Central memory CD8-positive, alpha-beta T cell (primary cell): Measurements from ENCODE around the gene MYRFL.

Experiments
- ATAC-seq: fragments of 150-1000 bp; cut with Tn5 transposase; replicated peaks from 2 replicates; pipeline ENCODE4 v1.10.0; 2022; ENCODE audit warnings: mild to moderate bottlenecking, moderate FRiP score, moderate number of reproducible peaks; ENCODE audit not compliant: poor library complexity, severe bottlenecking; ENCODE audit errors: extremely low read depth
- DNase-seq, 2 donors: peaks; one replicate each; pipeline ENCODE4 v3.0.0; 2021; ENCODE audit warnings: low spot score in 2 of 2
- H3K27ac Mint-ChIP-seq: one replicate; pipeline ENCODE4 v1.8.0; 2022; ENCODE audit warnings: low read depth, mild to moderate bottlenecking, moderate library complexity, mixed read lengths
- H3K27me3 Mint-ChIP-seq: one replicate; pipeline ENCODE4 v1.8.0; 2022; ENCODE audit warnings: mixed read lengths
- H3K36me3 Mint-ChIP-seq: one replicate; pipeline ENCODE4 v1.8.0; 2022; ENCODE audit warnings: mild to moderate bottlenecking, moderate library complexity, mixed read lengths; ENCODE audit not compliant: insufficient read depth
- H3K4me1 Mint-ChIP-seq: one replicate; pipeline ENCODE4 v1.8.0; 2022; ENCODE audit warnings: mixed read lengths
- H3K4me3 Mint-ChIP-seq: one replicate; pipeline ENCODE4 v1.8.0; 2022; ENCODE audit warnings: mild to moderate bottlenecking, moderate library complexity, mixed read lengths
- H3K9me3 Mint-ChIP-seq: one replicate; pipeline ENCODE4 v1.8.0; 2022; ENCODE audit warnings: mixed read lengths

The MYRFL gene

DNA sequence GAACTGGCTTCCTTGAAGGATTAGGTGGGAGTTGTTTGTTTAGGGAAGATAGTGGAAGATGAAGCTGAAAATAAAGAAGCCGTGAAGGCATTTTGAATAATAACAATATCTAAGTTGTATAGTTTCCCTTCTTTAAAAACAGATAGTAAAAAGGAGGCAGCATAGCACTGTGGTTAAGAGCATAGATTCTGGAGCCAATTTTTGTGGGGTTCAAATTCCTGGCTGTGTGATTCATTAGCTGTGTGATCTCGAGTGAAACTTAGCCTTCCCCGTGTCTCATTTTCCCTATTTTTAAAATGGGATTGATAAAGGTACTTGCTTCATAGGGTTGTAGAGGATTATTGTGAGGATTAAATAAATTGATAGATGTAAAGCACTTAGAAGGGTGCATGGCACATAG, 104.5 kb downstream of the MYRFL start:
- Mint-ChIP-seq H3K36me3 (no peaks in the 10 kb centered on the region), H3K4me1 (no peaks in the 10 kb centered on the region), H3K27me3 (peaks cover 54% of the 10 kb centered on the region), H3K27ac (no peak overlapping the region), H3K9me3 (no peaks in the 10 kb centered on the region), H3K4me3 (no peak overlapping the region)
- DNase-seq (no peak), ATAC-seq (no peak)

DNA sequence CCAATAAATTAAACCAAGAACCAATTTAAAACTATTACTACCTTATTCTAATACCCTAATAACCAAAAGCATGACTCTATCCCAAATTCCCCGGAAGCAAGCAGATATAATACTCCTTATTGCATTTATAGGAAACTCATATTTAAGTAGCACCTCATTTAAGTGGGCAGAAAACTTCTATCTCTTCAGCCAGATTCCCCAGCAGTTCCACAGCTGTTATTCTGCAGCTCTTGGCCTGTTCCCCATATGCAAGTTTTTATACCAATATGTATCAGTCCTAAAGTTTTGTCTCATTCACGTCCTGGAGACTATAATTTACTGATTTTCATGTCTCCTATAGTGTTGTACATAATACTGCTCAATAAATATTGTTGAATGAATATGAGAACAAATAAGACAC, 106.5 kb downstream of the MYRFL start:
- DNase-seq, result no peak
- no peaks in the 10 kb centered on the region for H3K4me1 Mint-ChIP-seq
- ATAC-seq, result no peak
- no peak overlapping the region for H3K4me3 Mint-ChIP-seq
- no peaks in the 10 kb centered on the region for H3K9me3 Mint-ChIP-seq
- no peak overlapping the region for H3K27ac Mint-ChIP-seq
- H3K36me3 Mint-ChIP-seq, result no peaks in the 10 kb centered on the region
- H3K27me3 Mint-ChIP-seq, result peaks cover 56% of the 10 kb centered on the region

DNA sequence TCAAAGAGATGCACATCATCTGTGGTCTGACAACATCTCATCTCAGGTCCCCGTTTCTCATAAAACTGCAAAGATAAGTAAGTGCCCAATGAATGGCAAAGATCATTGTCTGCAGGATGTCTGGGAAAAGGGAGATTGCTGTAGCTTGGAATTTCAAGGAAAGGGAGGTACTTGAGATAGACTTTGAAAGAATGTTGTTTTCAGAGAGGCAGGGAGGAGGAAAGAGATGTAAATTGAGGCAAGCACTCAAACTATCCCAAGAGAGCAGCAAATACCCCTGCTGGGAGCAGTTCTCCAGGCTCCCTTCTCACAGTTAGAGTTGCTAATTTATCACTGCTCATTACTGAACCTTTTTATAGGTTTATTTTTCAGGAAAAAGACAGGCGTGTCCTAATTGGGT, 107.1 kb downstream of the MYRFL start:
- no peaks in the 10 kb centered on the region for H3K9me3 Mint-ChIP-seq
- no peaks in the 10 kb centered on the region for H3K36me3 Mint-ChIP-seq
- H3K4me3 Mint-ChIP-seq, result no peak overlapping the region
- DNase-seq (no peak), ATAC-seq (no peak)
- no peaks in the 10 kb centered on the region for H3K4me1 Mint-ChIP-seq
- H3K27ac Mint-ChIP-seq, result no peak overlapping the region
- peaks cover 59% of the 10 kb centered on the region for H3K27me3 Mint-ChIP-seq

DNA sequence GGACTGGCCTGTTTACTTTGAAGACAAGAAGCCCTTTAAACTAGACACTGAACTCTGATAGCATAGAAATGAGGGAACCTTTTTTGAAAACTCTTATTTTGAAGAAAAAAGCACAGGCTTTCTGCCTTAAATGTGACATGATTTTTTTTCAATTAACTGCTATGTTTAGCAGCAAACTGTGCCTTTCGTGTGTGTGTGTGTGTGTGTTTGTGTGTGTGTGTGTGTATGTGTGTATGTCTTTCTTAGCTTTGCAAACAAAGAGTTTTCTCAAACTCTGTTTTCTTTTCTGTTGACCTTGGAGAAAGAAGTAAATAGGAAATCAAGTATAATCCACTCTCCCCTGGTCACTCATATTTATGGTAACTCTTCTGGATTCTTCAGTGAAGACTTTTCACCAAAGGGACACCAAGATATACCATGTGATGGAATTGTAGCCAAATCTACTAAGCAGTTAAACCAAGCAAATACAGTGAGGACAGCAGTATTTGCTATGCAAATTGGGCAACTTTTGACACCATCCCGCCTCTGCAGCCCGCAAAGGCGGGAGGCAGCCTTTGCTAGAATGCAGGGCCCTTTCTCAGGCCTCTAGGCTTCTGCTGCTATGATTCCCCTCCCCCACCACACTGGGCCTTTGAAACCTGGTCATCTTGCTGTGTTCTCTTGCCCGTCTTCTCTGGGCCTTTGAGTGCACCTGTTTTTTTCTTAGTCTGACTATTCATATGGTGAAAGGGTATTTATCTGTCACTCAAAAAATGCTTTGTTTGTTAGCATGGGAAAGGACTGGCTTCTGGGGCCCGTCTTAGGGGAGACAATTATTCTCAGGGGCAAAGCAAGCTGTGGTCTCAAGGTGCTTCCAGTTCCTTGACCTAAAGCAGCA, 107.9 kb downstream of the MYRFL start:
- Mint-ChIP-seq H3K4me1 (no peaks in the 10 kb centered on the region), H3K36me3 (no peaks in the 10 kb centered on the region), H3K27me3 (peaks cover 61% of the 10 kb centered on the region), H3K27ac (no peak overlapping the region), H3K9me3 (no peaks in the 10 kb centered on the region), H3K4me3 (no peak overlapping the region)
- no peak for DNase-seq
- ATAC-seq, result no peak

DNA sequence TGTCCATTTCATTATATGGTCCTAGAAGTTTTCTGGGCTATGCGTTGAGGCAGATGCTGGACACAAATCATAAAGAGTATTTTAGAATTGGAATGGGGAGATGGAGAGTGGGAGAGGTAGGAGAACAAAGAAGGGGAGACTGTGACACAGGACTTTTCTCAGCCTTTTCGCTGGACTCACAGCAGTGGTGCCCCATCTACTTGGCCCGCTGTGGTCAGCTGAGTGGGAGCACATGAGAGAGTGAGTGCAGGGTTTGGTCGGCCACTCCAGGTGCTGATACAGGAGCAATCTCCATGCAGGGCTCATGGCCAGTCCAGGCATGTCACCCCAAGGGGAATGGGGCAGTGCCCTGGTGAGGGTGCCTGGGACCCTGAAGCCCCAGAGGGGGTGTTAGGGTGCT, 109.0 kb downstream of the MYRFL start:
- Mint-ChIP-seq H3K36me3 (no peaks in the 10 kb centered on the region), H3K9me3 (no peaks in the 10 kb centered on the region), H3K4me1 (no peaks in the 10 kb centered on the region), H3K27me3 (peaks cover 50% of the 10 kb centered on the region), H3K27ac (no peak overlapping the region), H3K4me3 (no peak overlapping the region)
- DNase-seq (no peak), ATAC-seq (no peak)

DNA sequence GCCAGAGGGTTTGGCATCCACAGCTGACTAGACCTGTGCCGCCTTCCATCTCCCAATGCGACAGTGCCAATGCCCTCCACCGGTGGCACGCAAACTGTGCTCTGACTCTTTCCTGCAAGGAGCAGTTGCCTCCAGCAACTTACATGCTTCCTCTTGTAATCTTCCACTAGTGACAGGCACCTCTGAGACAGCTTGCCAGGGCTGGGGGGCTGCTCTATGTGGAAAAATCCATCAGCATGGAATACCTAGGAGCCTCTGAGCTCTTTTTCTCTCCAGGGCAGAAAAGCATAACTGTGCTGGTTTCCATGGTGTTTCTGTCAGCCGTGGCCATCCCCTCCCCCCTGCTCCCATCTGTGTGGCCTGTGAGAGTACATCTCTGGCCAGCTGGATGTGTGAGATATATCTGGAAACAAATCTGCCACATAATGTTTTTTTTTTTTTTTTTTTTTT, 110.6 kb downstream of the MYRFL start:
- no peak overlapping the region for H3K27ac Mint-ChIP-seq

DNA sequence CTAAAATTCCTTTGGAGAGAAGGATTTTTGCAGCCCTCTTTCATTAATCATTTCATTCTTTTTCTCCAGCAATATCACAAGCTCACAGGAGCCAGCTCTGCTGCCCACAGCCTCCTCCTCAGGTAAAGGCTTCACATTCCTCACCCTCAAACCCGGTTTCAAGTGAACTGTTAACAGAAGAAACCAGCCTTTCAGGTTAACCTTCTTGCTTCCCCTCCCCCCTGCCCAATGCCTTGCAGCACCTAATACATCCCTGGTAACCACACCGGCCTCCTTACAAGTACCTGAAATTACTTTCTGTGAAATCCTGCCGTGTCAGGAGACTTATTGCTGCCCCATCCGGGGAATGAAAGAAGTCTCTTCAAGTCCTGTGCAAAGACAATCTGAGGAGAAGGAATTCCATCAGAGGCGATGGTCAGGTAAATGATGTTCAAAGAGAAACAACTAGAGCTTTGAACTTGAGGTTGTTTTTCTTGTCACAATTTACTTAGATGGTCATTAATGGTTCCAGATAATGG, 111.2 kb downstream of the MYRFL start:
- no peak overlapping the region for H3K4me3 Mint-ChIP-seq
- no peaks in the 10 kb centered on the region for H3K4me1 Mint-ChIP-seq
- no peaks in the 10 kb centered on the region for H3K9me3 Mint-ChIP-seq
- ATAC-seq, result no peak
- peaks cover 38% of the 10 kb centered on the region for H3K27me3 Mint-ChIP-seq
- no peaks in the 10 kb centered on the region for H3K36me3 Mint-ChIP-seq
- no peak for DNase-seq
- no peak overlapping the region for H3K27ac Mint-ChIP-seq

More for the DNA sequence above, 110.6 kb downstream of the MYRFL start:
- ATAC-seq (no peak), DNase-seq (no peak)
- Mint-ChIP-seq H3K36me3 (no peaks in the 10 kb centered on the region), H3K27me3 (peaks cover 38% of the 10 kb centered on the region), H3K4me3 (no peak overlapping the region), H3K4me1 (no peaks in the 10 kb centered on the region), H3K9me3 (no peaks in the 10 kb centered on the region)

DNA sequence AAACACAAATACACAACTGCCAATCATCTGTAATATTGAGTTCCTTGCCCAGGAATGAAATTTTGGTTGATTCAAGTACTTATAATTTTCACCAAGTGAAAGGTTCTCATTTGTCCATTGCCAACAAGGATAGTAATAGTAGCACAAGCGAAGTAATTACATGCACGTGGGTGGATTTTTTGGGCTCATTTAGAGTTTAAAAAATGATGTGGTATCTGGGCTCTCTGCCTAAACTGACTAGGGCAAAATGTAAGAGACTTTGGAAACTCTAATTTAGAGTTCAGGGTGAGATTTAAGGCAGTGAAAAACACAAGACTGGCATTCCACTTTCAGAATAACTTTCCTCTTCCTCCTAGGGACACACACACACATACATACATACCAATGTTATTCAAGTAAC, 111.7 kb downstream of the MYRFL start:
- no peak for DNase-seq
- no peak for ATAC-seq

DNA sequence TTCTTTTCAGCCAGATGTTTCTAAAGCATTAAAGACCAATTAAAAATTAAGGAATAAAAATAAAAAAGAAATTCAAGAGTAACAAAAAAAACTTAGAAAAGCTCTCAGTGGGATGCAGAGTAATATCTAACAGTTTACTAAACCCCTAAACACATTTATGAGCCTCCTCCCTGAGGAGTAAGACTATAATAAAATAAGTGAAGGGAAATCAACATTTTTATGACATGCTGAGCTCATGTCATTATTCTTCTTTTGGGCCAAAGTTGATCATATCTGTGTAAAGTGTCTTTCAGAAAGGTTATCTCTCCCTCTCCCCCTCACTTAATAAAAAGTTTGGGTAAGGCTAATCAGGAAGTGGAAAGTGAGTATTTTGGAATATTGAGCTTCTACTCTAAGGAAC, 122.1 kb downstream of the MYRFL start:
- Mint-ChIP-seq H3K36me3 (no peaks in the 10 kb centered on the region), H3K27me3 (no peaks in the 10 kb centered on the region), H3K4me3 (no peak overlapping the region), H3K9me3 (no peaks in the 10 kb centered on the region), H3K4me1 (no peaks in the 10 kb centered on the region), H3K27ac (no peak overlapping the region)
- ATAC-seq (no peak), DNase-seq (no peak)

More for the DNA sequence above, 111.7 kb downstream of the MYRFL start:
- Mint-ChIP-seq H3K27me3 (peaks cover 38% of the 10 kb centered on the region), H3K27ac (no peak overlapping the region), H3K4me3 (no peak overlapping the region), H3K9me3 (no peaks in the 10 kb centered on the region), H3K36me3 (no peaks in the 10 kb centered on the region), H3K4me1 (no peaks in the 10 kb centered on the region)

DNA sequence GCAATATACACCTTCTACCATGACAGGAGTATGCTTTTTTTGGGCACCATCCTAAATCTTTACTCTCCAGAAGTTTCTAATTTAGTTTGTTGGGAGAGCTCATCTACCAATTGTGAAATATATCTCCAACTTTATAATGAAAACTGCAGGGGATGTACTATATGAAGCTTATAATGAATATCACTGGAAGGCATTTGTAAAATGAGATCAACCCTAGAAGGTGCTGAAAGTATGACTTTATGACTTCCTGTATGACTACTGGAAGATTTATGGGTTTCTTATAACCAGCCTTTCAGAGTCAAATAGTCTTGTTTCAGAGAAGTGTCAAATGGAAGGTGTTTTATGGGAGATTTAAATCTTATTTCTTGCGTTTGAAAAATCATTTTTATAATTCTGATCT, 122.9 kb downstream of the MYRFL start:
- no peak overlapping the region for H3K4me3 Mint-ChIP-seq
- no peaks in the 10 kb centered on the region for H3K9me3 Mint-ChIP-seq
- no peaks in the 10 kb centered on the region for H3K36me3 Mint-ChIP-seq
- H3K27ac Mint-ChIP-seq, result no peak overlapping the region
- ATAC-seq (no peak), DNase-seq (no peak)
- H3K4me1 Mint-ChIP-seq, result no peaks in the 10 kb centered on the region
- peaks cover 4% of the 10 kb centered on the region for H3K27me3 Mint-ChIP-seq

DNA sequence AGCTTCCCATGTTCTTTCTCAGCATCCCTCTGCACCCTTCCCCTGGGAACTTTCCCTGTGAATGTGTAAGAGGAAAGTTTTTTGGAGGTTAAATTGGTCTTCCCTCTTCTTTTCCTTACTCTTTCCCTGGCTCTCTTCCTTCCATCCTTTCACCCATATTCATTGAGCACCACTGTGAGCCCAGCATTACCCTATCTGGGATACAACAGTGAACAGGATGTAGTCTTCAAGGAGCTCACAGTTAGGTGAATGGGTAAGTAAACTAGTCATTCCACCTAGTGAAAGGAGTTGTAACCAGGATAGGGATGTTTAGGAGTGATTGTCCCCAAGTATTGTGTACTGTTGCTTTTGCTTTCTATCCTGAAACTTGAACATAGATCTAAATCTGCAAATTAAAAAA, 123.8 kb downstream of the MYRFL start:
- H3K9me3 Mint-ChIP-seq, result no peaks in the 10 kb centered on the region
- H3K4me3 Mint-ChIP-seq, result no peak overlapping the region
- peaks cover 8% of the 10 kb centered on the region for H3K27me3 Mint-ChIP-seq
- H3K36me3 Mint-ChIP-seq, result no peaks in the 10 kb centered on the region
- no peaks in the 10 kb centered on the region for H3K4me1 Mint-ChIP-seq
- no peak overlapping the region for H3K27ac Mint-ChIP-seq
- DNase-seq (no peak), ATAC-seq (no peak)

DNA sequence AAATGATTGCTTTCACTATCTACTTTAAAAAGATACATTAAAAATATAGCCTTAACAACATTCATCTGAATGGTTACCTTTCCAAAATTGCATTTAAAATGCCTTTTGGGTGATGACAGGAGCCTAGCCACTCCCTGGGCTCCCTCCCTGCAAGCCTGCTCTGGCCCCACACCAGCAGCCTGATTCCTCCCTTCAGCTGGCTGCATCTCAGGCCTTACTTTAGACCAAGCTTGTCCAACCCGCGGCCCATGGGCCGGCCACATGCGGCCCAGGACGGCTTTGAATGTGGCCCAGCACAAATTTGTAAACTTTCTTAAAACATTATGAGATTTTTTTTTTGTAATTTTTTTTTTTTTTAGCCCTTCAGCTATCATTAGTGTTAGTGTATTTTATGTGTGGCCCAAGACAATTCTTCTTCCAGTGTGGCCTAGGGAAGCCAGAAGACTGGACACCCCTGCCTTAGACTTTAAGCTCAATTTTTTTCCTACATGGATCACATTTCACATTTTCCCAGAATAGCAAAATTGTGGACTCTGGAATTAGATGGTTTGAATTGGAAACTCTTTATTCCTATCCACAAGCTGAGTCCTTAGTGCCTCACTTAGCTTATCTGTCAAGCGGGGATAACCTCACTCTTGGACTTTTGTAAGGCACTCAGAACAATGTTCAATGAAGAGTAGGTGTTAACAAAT, 124.4 kb downstream of the MYRFL start:
- DNase-seq (no peak), ATAC-seq (no peak)
- Mint-ChIP-seq H3K27ac (no peak overlapping the region), H3K36me3 (no peaks in the 10 kb centered on the region), H3K4me3 (no peak overlapping the region), H3K4me1 (no peaks in the 10 kb centered on the region), H3K27me3 (peaks cover 8% of the 10 kb centered on the region), H3K9me3 (no peaks in the 10 kb centered on the region)

DNA sequence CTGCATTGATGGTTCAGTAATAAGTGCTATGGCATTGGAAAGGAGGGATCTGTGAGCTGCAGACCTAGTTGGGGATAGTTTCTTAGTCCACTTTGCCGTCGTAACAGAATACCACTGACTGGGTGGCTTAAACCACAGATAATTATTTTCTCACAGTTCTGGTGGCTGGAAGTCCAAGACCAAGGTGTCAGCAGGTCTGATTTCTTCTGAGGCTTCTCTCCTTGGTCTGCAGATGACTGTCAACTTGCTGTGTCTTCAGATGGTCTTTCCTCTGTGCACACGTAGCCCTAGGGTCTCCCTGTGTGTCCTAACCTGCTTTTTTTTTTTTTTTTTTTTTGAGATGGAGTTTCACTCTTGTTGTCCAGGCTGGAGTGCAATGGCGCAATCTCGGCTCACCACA, 126.1 kb downstream of the MYRFL start:
- Mint-ChIP-seq H3K4me3 (no peak overlapping the region), H3K27ac (no peak overlapping the region)
- no peak for ATAC-seq

More for the DNA sequence above, 126.1 kb downstream of the MYRFL start:
- no peaks in the 10 kb centered on the region for H3K36me3 Mint-ChIP-seq
- DNase-seq, result no peak
- H3K9me3 Mint-ChIP-seq, result no peaks in the 10 kb centered on the region
- H3K27me3 Mint-ChIP-seq, result peaks cover 10% of the 10 kb centered on the region
- no peaks in the 10 kb centered on the region for H3K4me1 Mint-ChIP-seq
